Measurements from ENCODE around the gene GUCA2A. TPM values are rescaled to one million over a fixed set of nuclear protein-coding genes. Genes with fewer than 3 reads are reported as not detected.

GUCA2A gene
- total and polyA plus RNA-seq, 5 experiments from 2014 or later: not detected

- no peaks in the 10 kb centered on the region for H3K36me3 Mint-ChIP-seq
- no peak overlapping the region for H3K4me3 Mint-ChIP-seq
- POLR2A ChIA-PET: no interaction called here
- no peaks in the 10 kb centered on the region for H3K4me1 Mint-ChIP-seq
- H3K9me3 Mint-ChIP-seq: no peaks in the 10 kb centered on the region
- DNase-seq: no peak
- H3K27ac Mint-ChIP-seq: no peak overlapping the region
- ATAC-seq: no peak
- peaks cover 0 to 4% (median 0%) of the 10 kb centered on the region in 5 donors for H3K27me3 Mint-ChIP-seq
Observed at GRCh38 chr1:42135426-42135825, 29.1 kb downstream of the GUCA2A start.

- H3K27ac Mint-ChIP-seq: no peak overlapping the region
- no peak overlapping the region for H3K4me3 Mint-ChIP-seq
- H3K9me3 Mint-ChIP-seq: no peaks in the 10 kb centered on the region
- POLR2A ChIA-PET: no interaction called here
- H3K4me1 Mint-ChIP-seq: no peaks in the 10 kb centered on the region
- peaks cover 0 to 13% (median 6%) of the 10 kb centered on the region in 5 donors for H3K27me3 Mint-ChIP-seq
- no peaks in the 10 kb centered on the region for H3K36me3 Mint-ChIP-seq
- no peak for DNase-seq
- no peak for ATAC-seq
Observed at GRCh38 chr1:42133809-42134526, 30.6 kb downstream of the GUCA2A start.

GRCh38 chr1:42133390-42133789, 31.2 kb downstream of the GUCA2A start:
- Mint-ChIP-seq H3K27ac (no peak overlapping the region), H3K4me3 (no peak overlapping the region), H3K4me1 (no peaks in the 10 kb centered on the region), H3K36me3 (no peaks in the 10 kb centered on the region), H3K27me3 (peaks cover 0 to 19% (median 9%) of the 10 kb centered on the region in 5 donors), H3K9me3 (no peaks in the 10 kb centered on the region)
- no peak for ATAC-seq
- POLR2A ChIA-PET: no interaction called here
- DNase-seq: no peak

- Mint-ChIP-seq H3K4me3 (no peak overlapping the region), H3K36me3 (no peaks in the 10 kb centered on the region), H3K27me3 (peaks cover 0 to 24% (median 4%) of the 10 kb centered on the region in 5 donors), H3K4me1 (no peaks in the 10 kb centered on the region), H3K27ac (no peak overlapping the region), H3K9me3 (no peaks in the 10 kb centered on the region)
- no peak for ATAC-seq
- DNase-seq: no peak
- POLR2A ChIA-PET: no interaction called here
Observed at GRCh38 chr1:42130061-42130660, 34.4 kb downstream of the GUCA2A start.

- Mint-ChIP-seq H3K27ac (no peak overlapping the region), H3K4me1 (no peaks in the 10 kb centered on the region), H3K36me3 (no peaks in the 10 kb centered on the region), H3K4me3 (no peak overlapping the region), H3K27me3 (peaks cover 1 to 24% (median 6%) of the 10 kb centered on the region in 5 donors), H3K9me3 (peaks cover 0 to 2% (median 0%) of the 10 kb centered on the region in 9 donors)
- POLR2A ChIA-PET: no interaction called here
- no peak for DNase-seq
- no peak for ATAC-seq
Observed at GRCh38 chr1:42128964-42129363, 35.6 kb downstream of the GUCA2A start.

GRCh38 chr1:42128499-42128898, 36.0 kb downstream of the GUCA2A start:
- POLR2A ChIA-PET: no interaction called here
- H3K9me3 Mint-ChIP-seq: peaks cover 0 to 5% (median 0%) of the 10 kb centered on the region in 9 donors
- H3K4me3 Mint-ChIP-seq: no peak overlapping the region
- no peaks in the 10 kb centered on the region for H3K36me3 Mint-ChIP-seq
- H3K27me3 Mint-ChIP-seq: peaks cover 1 to 24% (median 6%) of the 10 kb centered on the region in 5 donors
- DNase-seq: no peak
- H3K27ac Mint-ChIP-seq: no peak overlapping the region
- no peak for ATAC-seq
- H3K4me1 Mint-ChIP-seq: no peaks in the 10 kb centered on the region

- Mint-ChIP-seq H3K4me3 (no peak overlapping the region), H3K4me1 (no peaks in the 10 kb centered on the region), H3K27me3 (peaks cover 3 to 24% (median 6%) of the 10 kb centered on the region in 5 donors), H3K27ac (no peak overlapping the region), H3K36me3 (no peaks in the 10 kb centered on the region), H3K9me3 (peaks cover 0 to 5% (median 0%) of the 10 kb centered on the region in 9 donors)
- DNase-seq (no peak), ATAC-seq (no peak)
- POLR2A ChIA-PET: no interaction called here
Observed at GRCh38 chr1:42127767-42128166, 36.8 kb downstream of the GUCA2A start.

- no peak for DNase-seq
- Mint-ChIP-seq H3K4me1 (no peaks in the 10 kb centered on the region), H3K4me3 (no peak overlapping the region), H3K36me3 (peaks cover 0 to 6% (median 4%) of the 10 kb centered on the region in 3 donors), H3K9me3 (peaks cover 0 to 5% (median 0%) of the 10 kb centered on the region in 9 donors), H3K27me3 (peaks cover 4 to 24% (median 9%) of the 10 kb centered on the region in 5 donors), H3K27ac (no peak overlapping the region)
- POLR2A ChIA-PET: no interaction called here
- no peak for ATAC-seq
Observed at GRCh38 chr1:42125552-42125951, 39.0 kb downstream of the GUCA2A start.

GRCh38 chr1:42122408-42122807, 42.1 kb downstream of the GUCA2A start:
- peaks cover 0 to 5% (median 0%) of the 10 kb centered on the region in 9 donors for H3K9me3 Mint-ChIP-seq
- H3K4me1 Mint-ChIP-seq: no peaks in the 10 kb centered on the region
- no peak overlapping the region for H3K4me3 Mint-ChIP-seq
- ATAC-seq (no peak), DNase-seq (no peak)
- peaks cover 0 to 6% (median 4%) of the 10 kb centered on the region in 3 donors for H3K36me3 Mint-ChIP-seq
- no peak overlapping the region for H3K27ac Mint-ChIP-seq
- POLR2A ChIA-PET: no interaction called here
- H3K27me3 Mint-ChIP-seq: peaks cover 0 to 9% (median 4%) of the 10 kb centered on the region in 5 donors

- Mint-ChIP-seq H3K27me3 (peaks cover 2 to 25% (median 14%) of the 10 kb centered on the region in 5 donors), H3K27ac (no peak overlapping the region), H3K36me3 (peaks cover 0 to 6% (median 4%) of the 10 kb centered on the region in 3 donors), H3K9me3 (peaks cover 0 to 4% (median 0%) of the 10 kb centered on the region in 9 donors), H3K4me1 (no peaks in the 10 kb centered on the region), H3K4me3 (no peak overlapping the region)
- ATAC-seq (no peak), DNase-seq (no peak)
- POLR2A ChIA-PET: no interaction called here
Observed at GRCh38 chr1:42118125-42118524, 46.4 kb downstream of the GUCA2A start.

GRCh38 chr1:42117214-42117613, 47.3 kb downstream of the GUCA2A start:
- DNase-seq (no peak), ATAC-seq (no peak)
- H3K9me3 Mint-ChIP-seq: peaks cover 0 to 2% (median 0%) of the 10 kb centered on the region in 9 donors
- H3K27ac Mint-ChIP-seq: no peak overlapping the region
- no peaks in the 10 kb centered on the region for H3K4me1 Mint-ChIP-seq
- peaks cover 0 to 6% (median 1%) of the 10 kb centered on the region in 3 donors for H3K36me3 Mint-ChIP-seq
- H3K27me3 Mint-ChIP-seq: peaks cover 2 to 25% (median 18%) of the 10 kb centered on the region in 5 donors
- H3K4me3 Mint-ChIP-seq: no peak overlapping the region
- POLR2A ChIA-PET: no interaction called here

- DNase-seq (no peak), ATAC-seq (no peak)
- H3K36me3 Mint-ChIP-seq: no peaks in the 10 kb centered on the region
- no peak overlapping the region for H3K4me3 Mint-ChIP-seq
- H3K4me1 Mint-ChIP-seq: no peaks in the 10 kb centered on the region
- H3K9me3 Mint-ChIP-seq: no peaks in the 10 kb centered on the region
- H3K27me3 Mint-ChIP-seq: peaks cover 3 to 36% (median 22%) of the 10 kb centered on the region in 5 donors
- POLR2A ChIA-PET: no interaction called here
- no peak overlapping the region for H3K27ac Mint-ChIP-seq
Observed at GRCh38 chr1:42114229-42114628, 50.3 kb downstream of the GUCA2A start.

Data from naive thymus-derived CD8-positive, alpha-beta T cell (primary cell).